ENCODE results near the gene RASGRF2. TPM values are rescaled to one million over a fixed set of nuclear protein-coding genes. Genes with fewer than 3 reads are reported as not detected.

RASGRF2 gene
- total and polyA plus RNA-seq, 2 of the 8 experiments (the other 6 are each of a cell fraction or from before 2014, with no cell fraction given) = 2.6 to 29.5 TPM

- Histone ChIP-seq H3K23ac (ENCODE audit: insufficient read length) (no peak overlapping the region), H3K27ac (ENCODE audit: low read depth, low read length) (no peak overlapping the region), H3K79me1 (ENCODE audit: low read depth, low read length) (no peaks in the 10 kb centered on the region), H4K20me1 (replicated peaks in 1 of 2; ENCODE audit: control insufficient read depth in 1 of 2, insufficient read depth in 2 of 2, low read length in 2 of 2) (no peaks in the 10 kb centered on the region), H3K36me3 (ENCODE audit: control insufficient read depth in 2 of 4, insufficient read depth in 4 of 4, low read length in 3 of 4) (peaks cover 0 to under 1% (median 0%) of the 10 kb centered on the region in 4 experiments; a peak in 2 of 8 replicates), H2BK12ac (ENCODE audit: low read depth, low read length) (no peak overlapping the region), H4K91ac (replicated peaks; ENCODE audit: insufficient read length, low read length) (no peak overlapping the region), H2AK5ac (ENCODE audit: low read depth, low read length) (no peak overlapping the region), H3K56ac (replicated peaks; ENCODE audit: insufficient read length, low read depth, low read length) (no peak overlapping the region), H3K4me1 (replicated peaks in 1 of 4; ENCODE audit: control insufficient read depth in 3 of 4, insufficient read depth in 4 of 4, low read length in 3 of 4) (peaks cover 0 to 3% (median 0%) of the 10 kb centered on the region in 4 experiments; a peak in 1 of 7 replicates), H2BK20ac (ENCODE audit: low read length) (no peak overlapping the region), H3K27me3 (replicated peaks in 1 of 4; ENCODE audit: control insufficient read depth in 3 of 4, extremely low read depth in 1 of 4, insufficient read depth in 3 of 4, low read length in 3 of 4) (no peaks in the 10 kb centered on the region), H3K79me2 (ENCODE audit: control insufficient read depth in 1 of 2, insufficient read depth in 2 of 2, low read length in 2 of 2) (no peaks in the 10 kb centered on the region), H3K9me3 (ENCODE audit: insufficient read depth in 2 of 2, low read depth in 1 of 2, low read length in 1 of 2) (0 out of 4 replicates have a peak, but pooled peaks cover 0 to 2% of the 10 kb centered on the region in 2 experiments), H2BK5ac (ENCODE audit: low read depth, low read length) (no peak overlapping the region), H2BK15ac (ENCODE audit: low read length) (no peak overlapping the region), H3K4ac (replicated peaks; ENCODE audit: insufficient read length, low read depth, low read length) (no peak overlapping the region), H3K23me2 (ENCODE audit: low read depth, low read length) (no peaks in the 10 kb centered on the region), H3K14ac (ENCODE audit: insufficient read length) (no peak overlapping the region), H3K4me3 (ENCODE audit: extremely low read depth in 1 of 4, insufficient read depth in 2 of 4, low read depth in 3 of 4, low read length in 4 of 4) (no peak overlapping the region), H3K9ac (replicated peaks in 1 of 4; ENCODE audit: extremely low read depth in 1 of 4, low read depth in 3 of 4, low read length in 3 of 4) (no peak overlapping the region), H2BK120ac (replicated peaks; ENCODE audit: low read depth, low read length) (no peak overlapping the region), H3K4me2 (ENCODE audit: insufficient read depth in 1 of 2, low read depth in 2 of 2, low read length in 2 of 2) (no peak overlapping the region), H4K5ac (ENCODE audit: insufficient read length, low read depth, low read length) (no peak overlapping the region), H4K8ac (ENCODE audit: extremely low read depth, insufficient read depth, low read length) (no peak overlapping the region), H3K18ac (ENCODE audit: extremely low read depth, low read length) (no peak overlapping the region), H2AFZ (ENCODE audit: low read length) (no peak overlapping the region)
- ChIA-PET POLR2A (ENCODE audit: partially characterized antibody) (no interaction called here), CTCF (ENCODE audit: partially characterized antibody) (interaction anchor here (0.6 to 1.3 kb wide), 3 partner anchors 17 to 93 kb away, joined by 3 read pairs; no protein-coding TSS in a partner anchor)
- WGBS, 2 experiments (ENCODE audit: extremely low coverage in 1 of 2, insufficient coverage in 1 of 2, insufficient read length in 1 of 2, insufficient replicate concordance in 2 of 2, low coverage in 1 of 2, low lambda C conversion rate in 2 of 2, missing lambda C conversion rate in 1 of 2) = 86% methylated on average over 6 of the region's 6 CpGs; no CpG with 5 or more reads in 1 of the 2 experiments
- FAIRE-seq (no peak), DNase-seq (ENCODE audit: low read depth in 1 of 2, low spot score in 2 of 2) (no peak)
- TF ChIP-seq POLR2AphosphoS5 (IDR thresholded peaks at IDR 0.05; ENCODE audit: low read depth, low read length) (no peak), TAF1 (IDR thresholded peaks at IDR 0.05; ENCODE audit: low read depth, low read length) (no peak), FOSL1 (IDR thresholded peaks at IDR 0.05; ENCODE audit: insufficient read depth, low read depth, low read length) (no peak), SIX5 (IDR thresholded peaks at IDR 0.05; ENCODE audit: low read depth, low read length) (no peak), JUND (IDR thresholded peaks at IDR 0.05; ENCODE audit: low read length) (no peak), EP300 (IDR thresholded peaks at IDR 0.05; ENCODE audit: borderline replicate concordance in 1 of 2, low read depth in 2 of 2, low read length in 2 of 2) (no peak), KDM5A (IDR thresholded peaks at IDR 0.05; ENCODE audit: low read length) (no peak), RAD21 (IDR thresholded peaks at IDR 0.05 in 1 of 2, conservative IDR thresholded peaks at IDR 0.05 in 1 of 2; ENCODE audit: low read depth in 2 of 2, low read length in 2 of 2) (no peak)
- TF ChIP-seq, protein P1, sequence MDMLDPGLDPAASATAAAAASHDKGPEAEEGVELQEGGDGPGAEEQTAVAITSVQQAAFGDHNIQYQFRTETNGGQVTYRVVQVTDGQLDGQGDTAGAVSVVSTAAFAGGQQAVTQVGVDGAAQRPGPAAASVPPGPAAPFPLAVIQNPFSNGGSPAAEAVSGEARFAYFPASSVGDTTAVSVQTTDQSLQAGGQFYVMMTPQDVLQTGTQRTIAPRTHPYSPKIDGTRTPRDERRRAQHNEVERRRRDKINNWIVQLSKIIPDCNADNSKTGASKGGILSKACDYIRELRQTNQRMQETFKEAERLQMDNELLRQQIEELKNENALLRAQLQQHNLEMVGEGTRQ (IDR thresholded peaks at IDR 0.05; ENCODE audit: low read length) = no peak
- TF ChIP-seq, protein P2, sequence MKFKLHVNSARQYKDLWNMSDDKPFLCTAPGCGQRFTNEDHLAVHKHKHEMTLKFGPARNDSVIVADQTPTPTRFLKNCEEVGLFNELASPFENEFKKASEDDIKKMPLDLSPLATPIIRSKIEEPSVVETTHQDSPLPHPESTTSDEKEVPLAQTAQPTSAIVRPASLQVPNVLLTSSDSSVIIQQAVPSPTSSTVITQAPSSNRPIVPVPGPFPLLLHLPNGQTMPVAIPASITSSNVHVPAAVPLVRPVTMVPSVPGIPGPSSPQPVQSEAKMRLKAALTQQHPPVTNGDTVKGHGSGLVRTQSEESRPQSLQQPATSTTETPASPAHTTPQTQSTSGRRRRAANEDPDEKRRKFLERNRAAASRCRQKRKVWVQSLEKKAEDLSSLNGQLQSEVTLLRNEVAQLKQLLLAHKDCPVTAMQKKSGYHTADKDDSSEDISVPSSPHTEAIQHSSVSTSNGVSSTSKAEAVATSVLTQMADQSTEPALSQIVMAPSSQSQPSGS (IDR thresholded peaks at IDR 0.05; ENCODE audit: low read length) = no peak
Observed at GRCh38 chr5:81068063-81068462, 107.9 kb downstream of the RASGRF2 start.

Measured in H1 (cell line).